MCF 10A (cell line): ENCODE data around the gene GALNT7. TPM values are rescaled to one million over a fixed set of nuclear protein-coding genes. Genes with fewer than 3 reads are reported as not detected.

Source experiments
- BruUV-seq: library from RNA; stranded (reverse); fragments of 400-500 nt; replicated peaks from 2 replicates; lab custom pipeline; 2021; lab: Mats Ljungman, UMichigan
- CTCF ChIA-PET: fragments of 300-600 bp; sonication (Branson Sonifier 250); formaldehyde crosslinking; extraction: SDS; loops from one replicate; lab custom pipeline; 2021; ENCODE audit warnings: antibody characterized with exemption, inconsistent platforms; lab: Yijun Ruan, JAX
- POLR2A ChIA-PET: fragments of 300-600, 350-650 bp; sonication (Branson Sonifier 250); formaldehyde crosslinking; extraction: SDS; loops from one replicate; lab custom pipeline; 2020; ENCODE audit warnings: antibody characterized with exemption, inconsistent platforms; lab: Yijun Ruan, JAX
- DNase-seq: peaks from one replicate; pipeline ENCODE4 v3.0.0-alpha.2; 2018; ENCODE audit not compliant: unreplicated experiment
- H3K27ac Mint-ChIP-seq: one replicate; pipeline ENCODE4 v1.8.0; 2022; ENCODE audit warnings: mild to moderate bottlenecking, low read depth, mixed read lengths; ENCODE audit not compliant: unreplicated experiment
- H3K27me3 Mint-ChIP-seq: one replicate; pipeline ENCODE4 v1.8.0; 2022; ENCODE audit warnings: mixed read lengths; ENCODE audit not compliant: insufficient read depth, unreplicated experiment
- H3K36me3 Mint-ChIP-seq: one replicate; pipeline ENCODE4 v1.8.0; 2022; ENCODE audit warnings: mild to moderate bottlenecking, moderate library complexity, mixed read lengths; ENCODE audit not compliant: insufficient read depth, unreplicated experiment
- H3K4me1 Mint-ChIP-seq: one replicate; pipeline ENCODE4 v1.8.0; 2022; ENCODE audit warnings: mixed read lengths; ENCODE audit not compliant: insufficient read depth, unreplicated experiment
- H3K4me3 Mint-ChIP-seq: one replicate; pipeline ENCODE4 v1.8.0; 2022; ENCODE audit warnings: mild to moderate bottlenecking, moderate library complexity, mixed read lengths; ENCODE audit not compliant: unreplicated experiment
- H3K9me3 Mint-ChIP-seq: one replicate; pipeline ENCODE4 v1.8.0; 2022; ENCODE audit warnings: mixed read lengths; ENCODE audit not compliant: unreplicated experiment
- CTCF ChIP-seq: fragments of 200-600 bp; IDR thresholded peaks from one replicate; pipeline ENCODE4 v1.8.0; 2022; ENCODE audit warnings: antibody characterized with exemption, mild to moderate bottlenecking; ENCODE audit not compliant: unreplicated experiment
- intact Hi-C: fragments of 100-400 bp; cut with micrococcal nuclease; formaldehyde crosslinking; loops from 2 replicates; pipeline ENCODE4 v1.14.1; 2022
- total RNA-seq: library from RNA; stranded (reverse); gene quantifications from 2 replicates; pipeline ENCODE4 v1.2.3, GENCODE V29; 2022

GALNT7 gene
- total RNA-seq, 1 experiment from 2014 or later, result 13.7 TPM

- no peak overlapping the region for H3K27ac Mint-ChIP-seq
- no peaks in the 10 kb centered on the region for H3K27me3 Mint-ChIP-seq
- H3K4me3 Mint-ChIP-seq, result no peak overlapping the region
- CTCF ChIA-PET, result interaction anchor here (0.6 to 1.9 kb wide), 4 partner anchors 25 to 1094 kb away, joined by 3 to 6 read pairs (median 4); no protein-coding TSS in a partner anchor
- POLR2A ChIA-PET, result no interaction called here
- no peak for DNase-seq
- no peaks in the 10 kb centered on the region for H3K4me1 Mint-ChIP-seq
- H3K36me3 Mint-ChIP-seq, result peaks cover 6% of the 10 kb centered on the region
- intact Hi-C loops, result no loop called here
- BruUV-seq, result no TSS peak
- no peaks in the 10 kb centered on the region for H3K9me3 Mint-ChIP-seq
- TF ChIP-seq CTCF, result no peak
These were observed 113.6 kb downstream of the GALNT7 start for GRCh38 chr4:173282256-173282562.

- ChIA-PET POLR2A (no interaction called here), CTCF (interaction anchor here (0.6 to 1.9 kb wide), 4 partner anchors 25 to 1094 kb away, joined by 3 to 6 read pairs (median 4); no protein-coding TSS in a partner anchor)
- Mint-ChIP-seq H3K9me3 (no peaks in the 10 kb centered on the region), H3K27ac (no peak overlapping the region), H3K36me3 (peaks cover 6% of the 10 kb centered on the region), H3K4me1 (no peaks in the 10 kb centered on the region), H3K4me3 (no peak overlapping the region), H3K27me3 (no peaks in the 10 kb centered on the region)
- intact Hi-C loops, result no loop called here
- no peak for TF ChIP-seq CTCF
- no peak for DNase-seq
- BruUV-seq, result no TSS peak
These were observed 114.0 kb downstream of the GALNT7 start for GRCh38 chr4:173282626-173283025.

- H3K27ac Mint-ChIP-seq, result no peak overlapping the region
These were observed 115.9 kb downstream of the GALNT7 start for GRCh38 chr4:173284463-173284862.

GRCh38 chr4:173287486-173287885, 118.9 kb downstream of the GALNT7 start:
- Mint-ChIP-seq H3K36me3 (no peaks in the 10 kb centered on the region), H3K9me3 (no peaks in the 10 kb centered on the region), H3K4me1 (no peaks in the 10 kb centered on the region), H3K27ac (no peak overlapping the region), H3K4me3 (no peak overlapping the region), H3K27me3 (no peaks in the 10 kb centered on the region)
- ChIA-PET CTCF (interaction anchor here (0.5 to 1.6 kb wide), 11 partner anchors 8 to 995 kb away, joined by 3 to 5 read pairs (median 3); no protein-coding TSS in a partner anchor), POLR2A (no interaction called here)
- DNase-seq, result no peak
- TF ChIP-seq CTCF, result no peak
- BruUV-seq, result no TSS peak
- intact Hi-C loops, result no loop called here

More at GRCh38 chr4:173284463-173284862, 115.9 kb downstream of the GALNT7 start:
- CTCF ChIA-PET, result no interaction called here
- Mint-ChIP-seq H3K27me3 (no peaks in the 10 kb centered on the region), H3K4me1 (no peaks in the 10 kb centered on the region), H3K4me3 (no peak overlapping the region), H3K9me3 (no peaks in the 10 kb centered on the region), H3K36me3 (no peaks in the 10 kb centered on the region)
- no peak for TF ChIP-seq CTCF
- DNase-seq, result no peak
- BruUV-seq, result no TSS peak
- intact Hi-C loops, result no loop called here
- POLR2A ChIA-PET, result no interaction called here
